Measurements from ENCODE around the gene TFPI. TPM values are rescaled to one million over a fixed set of nuclear protein-coding genes. Genes with fewer than 3 reads are reported as not detected.

TFPI gene
- total RNA-seq, 1 donor from 2014 or later: 0.59 TPM

DNA sequence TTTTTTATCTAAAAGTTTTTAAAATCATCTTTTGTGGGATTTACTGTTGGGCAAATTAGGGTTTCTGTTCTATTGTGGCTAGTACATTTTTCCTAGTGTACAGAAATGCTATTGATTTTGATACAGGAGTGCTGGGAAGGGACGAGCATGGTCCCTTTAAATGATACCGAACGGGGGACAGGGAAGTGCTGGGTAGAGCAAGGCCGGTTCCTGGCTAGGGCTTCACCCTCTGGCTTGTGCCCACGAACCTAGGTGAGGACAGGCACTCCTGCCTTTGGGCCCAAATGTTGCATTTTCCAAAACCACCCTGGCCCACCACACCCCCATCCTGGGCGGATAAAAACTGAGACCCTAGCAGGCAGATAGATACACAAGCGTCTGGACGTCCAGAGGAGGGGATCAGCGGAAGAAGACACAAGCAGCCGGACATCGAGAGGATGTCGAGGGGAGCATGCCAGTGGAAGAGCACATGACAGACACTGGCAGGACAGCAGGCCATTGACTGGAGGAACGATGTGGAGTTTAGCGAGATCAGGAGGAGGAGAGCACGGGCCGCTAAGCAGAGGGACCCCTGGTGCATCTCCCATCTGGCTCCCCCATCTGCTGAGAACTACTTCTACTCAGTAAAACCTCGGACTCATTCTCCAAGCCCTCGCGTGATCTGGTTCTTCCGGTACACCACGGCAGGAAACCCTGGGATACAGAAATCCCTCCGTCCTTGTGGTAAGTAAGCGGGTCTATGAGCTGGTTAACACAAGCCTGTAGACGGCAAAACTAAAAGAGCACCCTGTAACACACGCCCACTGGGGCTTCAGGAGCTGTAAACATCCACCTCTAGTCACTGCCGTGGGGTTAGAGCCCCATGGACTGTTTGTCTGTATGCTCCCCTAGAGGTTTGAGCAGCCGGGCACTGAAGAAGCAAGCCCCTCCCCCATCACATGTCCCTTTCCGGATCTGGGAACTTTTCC, 92.7 kb downstream of the TFPI start:
- H3K36me3 Mint-ChIP-seq (ENCODE audit: unreplicated experiment): no peaks in the 10 kb centered on the region
- peaks cover 2% of the 10 kb centered on the region for H3K4me1 Mint-ChIP-seq (ENCODE audit: low read depth, unreplicated experiment)
- H3K27ac Mint-ChIP-seq (ENCODE audit: unreplicated experiment): no peak overlapping the region
- TF ChIP-seq CTCF (IDR thresholded peaks at IDR 0.05; ENCODE audit: partially characterized antibody, unreplicated experiment): no peak
- no peak for DNase-seq
- peaks cover 3% of the 10 kb centered on the region for H3K9me3 Mint-ChIP-seq (ENCODE audit: unreplicated experiment)
- peaks cover 4% of the 10 kb centered on the region for H3K27me3 Mint-ChIP-seq (ENCODE audit: unreplicated experiment)
- H3K4me3 Mint-ChIP-seq (ENCODE audit: unreplicated experiment): no peak overlapping the region

DNA sequence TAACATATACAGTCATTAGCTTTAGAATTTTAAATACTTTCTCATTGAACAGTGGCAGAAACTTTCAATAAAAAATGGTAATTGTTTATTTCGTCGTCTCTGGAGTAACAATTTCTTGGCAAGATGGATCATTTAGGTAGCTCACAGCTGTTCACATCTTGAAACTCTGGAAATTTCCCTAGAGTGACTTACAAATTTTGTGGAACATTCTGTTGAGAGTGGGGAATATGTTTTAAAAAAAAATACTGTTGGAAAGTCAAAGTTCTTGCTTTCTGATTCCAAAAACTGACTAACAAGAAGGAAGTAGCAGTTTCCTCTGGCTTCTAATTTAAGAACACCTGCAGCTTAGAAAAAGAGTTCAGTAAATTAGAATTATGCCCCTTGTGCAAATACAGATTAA, 95.0 kb downstream of the TFPI start:
- no peak for TF ChIP-seq CTCF (IDR thresholded peaks at IDR 0.05; ENCODE audit: partially characterized antibody, unreplicated experiment)
- H3K4me3 Mint-ChIP-seq (ENCODE audit: unreplicated experiment): no peak overlapping the region
- DNase-seq: no peak
- H3K36me3 Mint-ChIP-seq (ENCODE audit: unreplicated experiment): no peaks in the 10 kb centered on the region
- H3K27ac Mint-ChIP-seq (ENCODE audit: unreplicated experiment): no peak overlapping the region
- peaks cover 4% of the 10 kb centered on the region for H3K27me3 Mint-ChIP-seq (ENCODE audit: unreplicated experiment)
- peaks cover 3% of the 10 kb centered on the region for H3K9me3 Mint-ChIP-seq (ENCODE audit: unreplicated experiment)
- peaks cover 2% of the 10 kb centered on the region for H3K4me1 Mint-ChIP-seq (ENCODE audit: low read depth, unreplicated experiment)

- Mint-ChIP-seq H3K27me3 (ENCODE audit: unreplicated experiment) (no peaks in the 10 kb centered on the region), H3K4me3 (ENCODE audit: unreplicated experiment) (no peak overlapping the region), H3K27ac (ENCODE audit: unreplicated experiment) (no peak overlapping the region), H3K9me3 (ENCODE audit: unreplicated experiment) (peaks cover 2% of the 10 kb centered on the region), H3K4me1 (ENCODE audit: low read depth, unreplicated experiment) (peaks cover 3% of the 10 kb centered on the region), H3K36me3 (ENCODE audit: unreplicated experiment) (no peaks in the 10 kb centered on the region)
- no peak for DNase-seq
- peak; percentile 45 for TF ChIP-seq CTCF (IDR thresholded peaks at IDR 0.05; ENCODE audit: partially characterized antibody, unreplicated experiment)
Observed at GRCh38 chr2:187453078-187453641, 101.1 kb downstream of the TFPI start.

DNA sequence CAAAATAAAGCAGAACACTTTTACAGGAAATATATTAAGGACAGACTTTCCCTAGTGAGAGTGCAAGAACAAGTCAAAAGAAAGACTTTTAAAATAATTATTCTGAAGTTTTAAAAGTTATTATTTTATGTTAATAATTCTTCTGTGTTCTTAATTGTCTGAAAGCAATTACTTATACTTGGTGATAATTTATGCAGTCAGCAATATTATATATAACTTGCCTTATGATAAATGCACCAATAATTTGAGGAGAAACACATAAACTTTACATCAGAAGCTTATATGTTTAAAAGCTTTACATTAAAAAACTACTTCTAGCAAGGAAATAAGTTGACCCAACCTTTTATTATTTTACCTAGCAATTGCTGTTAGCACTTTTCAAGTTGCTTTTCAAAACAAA, 102.7 kb downstream of the TFPI start:
- no peak for TF ChIP-seq CTCF (IDR thresholded peaks at IDR 0.05; ENCODE audit: partially characterized antibody, unreplicated experiment)
- Mint-ChIP-seq H3K4me1 (ENCODE audit: low read depth, unreplicated experiment) (peaks cover 8% of the 10 kb centered on the region), H3K36me3 (ENCODE audit: unreplicated experiment) (no peaks in the 10 kb centered on the region), H3K9me3 (ENCODE audit: unreplicated experiment) (peaks cover 2% of the 10 kb centered on the region), H3K27ac (ENCODE audit: unreplicated experiment) (no peak overlapping the region), H3K27me3 (ENCODE audit: unreplicated experiment) (no peaks in the 10 kb centered on the region), H3K4me3 (ENCODE audit: unreplicated experiment) (no peak overlapping the region)
- DNase-seq: no peak

DNA sequence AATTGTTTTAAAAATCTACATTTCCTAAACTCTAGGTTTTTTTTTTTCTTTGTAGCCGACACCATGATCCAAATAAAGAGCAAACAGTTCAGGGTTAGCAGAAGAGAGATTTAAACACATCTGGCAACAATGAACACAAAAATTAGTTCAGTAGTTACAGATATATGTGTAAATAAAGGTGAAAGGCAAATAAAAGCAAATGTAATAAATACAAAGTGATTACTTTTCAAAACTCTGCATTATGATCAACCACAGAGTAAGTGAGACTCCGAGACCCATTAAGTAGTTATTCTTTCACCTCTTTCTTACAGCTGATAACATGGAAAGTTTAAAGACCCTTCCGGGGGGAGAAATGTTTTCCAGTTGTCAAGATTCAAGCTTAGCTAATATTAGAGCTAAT, 106.9 kb downstream of the TFPI start:
- Mint-ChIP-seq H3K9me3 (ENCODE audit: unreplicated experiment) (no peaks in the 10 kb centered on the region), H3K4me1 (ENCODE audit: low read depth, unreplicated experiment) (peaks cover 8% of the 10 kb centered on the region), H3K4me3 (ENCODE audit: unreplicated experiment) (peak overlapping the region; percentile 25), H3K36me3 (ENCODE audit: unreplicated experiment) (no peaks in the 10 kb centered on the region), H3K27ac (ENCODE audit: unreplicated experiment) (no peak overlapping the region), H3K27me3 (ENCODE audit: unreplicated experiment) (no peaks in the 10 kb centered on the region)
- TF ChIP-seq CTCF (IDR thresholded peaks at IDR 0.05; ENCODE audit: partially characterized antibody, unreplicated experiment): no peak
- DNase-seq: no peak
